Measurements from ENCODE around the gene YAF2.

DNA sequence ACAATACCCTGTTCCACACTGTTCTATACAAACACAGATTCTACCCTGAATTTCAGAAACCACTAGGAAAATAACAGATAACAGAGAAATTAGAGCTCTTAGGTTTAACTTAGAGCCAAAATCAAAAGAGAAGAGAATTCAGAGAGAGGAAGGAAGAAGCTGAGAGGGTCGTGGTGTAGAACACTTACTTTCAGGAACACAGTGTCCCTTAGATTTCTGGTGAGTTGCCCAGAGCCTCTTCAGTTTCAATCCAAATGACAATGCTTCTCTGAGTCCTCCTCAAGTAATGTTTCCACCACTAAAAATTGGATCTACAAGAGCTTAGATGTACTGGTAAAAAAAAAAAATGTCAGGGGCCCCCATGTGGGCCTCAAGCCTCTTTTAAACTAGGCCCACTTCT, 2.6 kb downstream of the YAF2 start:
- TF ChIP-seq, protein P1, sequence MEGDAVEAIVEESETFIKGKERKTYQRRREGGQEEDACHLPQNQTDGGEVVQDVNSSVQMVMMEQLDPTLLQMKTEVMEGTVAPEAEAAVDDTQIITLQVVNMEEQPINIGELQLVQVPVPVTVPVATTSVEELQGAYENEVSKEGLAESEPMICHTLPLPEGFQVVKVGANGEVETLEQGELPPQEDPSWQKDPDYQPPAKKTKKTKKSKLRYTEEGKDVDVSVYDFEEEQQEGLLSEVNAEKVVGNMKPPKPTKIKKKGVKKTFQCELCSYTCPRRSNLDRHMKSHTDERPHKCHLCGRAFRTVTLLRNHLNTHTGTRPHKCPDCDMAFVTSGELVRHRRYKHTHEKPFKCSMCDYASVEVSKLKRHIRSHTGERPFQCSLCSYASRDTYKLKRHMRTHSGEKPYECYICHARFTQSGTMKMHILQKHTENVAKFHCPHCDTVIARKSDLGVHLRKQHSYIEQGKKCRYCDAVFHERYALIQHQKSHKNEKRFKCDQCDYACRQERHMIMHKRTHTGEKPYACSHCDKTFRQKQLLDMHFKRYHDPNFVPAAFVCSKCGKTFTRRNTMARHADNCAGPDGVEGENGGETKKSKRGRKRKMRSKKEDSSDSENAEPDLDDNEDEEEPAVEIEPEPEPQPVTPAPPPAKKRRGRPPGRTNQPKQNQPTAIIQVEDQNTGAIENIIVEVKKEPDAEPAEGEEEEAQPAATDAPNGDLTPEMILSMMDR (IDR thresholded peaks at IDR 0.05; ENCODE audit: low read length) = no peak
- no peak for TF ChIP-seq EZH2 (IDR thresholded peaks at IDR 0.05; ENCODE audit: borderline replicate concordance, low read length)

Measured in OCI-LY1 (cell line).